Keratinocyte (primary cell): ENCODE results near the gene TP53BP2. TPM values are rescaled to one million over a fixed set of nuclear protein-coding genes. Genes with fewer than 3 reads are reported as not detected.

Experiments used
- DNase-seq: peaks from one replicate; pipeline ENCODE4 v3.0.0-alpha.2; 2011; ENCODE audit warnings: low read depth, missing footprints, low spot score
- FAIRE-seq: peaks from 2 replicates; lab custom pipeline; 2011; peaks lifted over from hg19 to GRCh38; lab: Jason Lieb, UNC
- H2AFZ ChIP-seq: 2 replicates; pipeline ENCODE4 v1.6.0; 2012; ENCODE audit warnings: low read length, control low read depth, inconsistent platforms; ENCODE audit not compliant: control insufficient read depth
- H3K27ac ChIP-seq: 2 replicates; pipeline ENCODE4 v1.5.1; 2011; ENCODE audit warnings: low read length; ENCODE audit not compliant: control insufficient read depth, insufficient read depth
- H3K27me3 ChIP-seq: 3 replicates; pipeline ENCODE4 v1.6.0; 2011; ENCODE audit warnings: low read length; ENCODE audit not compliant: control insufficient read depth, insufficient read depth; ENCODE audit errors: extremely low read depth
- H3K36me3 ChIP-seq, 2 experiments: 2 replicates in 1 of 2; 3 replicates in 1 of 2; pipeline ENCODE4 v1.5.1; 2011; ENCODE audit warnings: low read length in 2 of 2, mild to moderate bottlenecking in 1 of 2; ENCODE audit not compliant: control insufficient read depth in 2 of 2, insufficient read depth in 2 of 2; ENCODE audit errors: extremely low read depth in 1 of 2
- H3K4me1 ChIP-seq: 3 replicates; pipeline ENCODE4 v1.5.1; 2011; ENCODE audit warnings: low read length; ENCODE audit not compliant: control insufficient read depth, insufficient read depth; ENCODE audit errors: extremely low read depth
- H3K4me2 ChIP-seq: 3 replicates; pipeline ENCODE4 v1.6.0; 2011; ENCODE audit warnings: low read depth, low read length; ENCODE audit not compliant: control insufficient read depth, insufficient read depth; ENCODE audit errors: extremely low read depth
- H3K4me3 ChIP-seq, 3 experiments: fragments of 200-600 bp in 1 of 3; sonication (generic) in 1 of 3; 2 replicates in 2 of 3; 3 replicates in 1 of 3; pipeline ENCODE4 v1.5.1; 2011 to 2016; ENCODE audit warnings: low read length in 3 of 3, mild to moderate bottlenecking in 3 of 3, control low read depth in 2 of 3, inconsistent platforms in 1 of 3, low read depth in 1 of 3, mixed read lengths in 1 of 3, mixed run types in 1 of 3, moderate library complexity in 1 of 3; ENCODE audit not compliant: control insufficient read depth in 2 of 3, insufficient read depth in 2 of 3; ENCODE audit errors: extremely low read depth in 1 of 3
- H3K79me2 ChIP-seq: 2 replicates; pipeline ENCODE4 v1.6.0; 2012; ENCODE audit warnings: low read length; ENCODE audit not compliant: control insufficient read depth, insufficient read depth
- H3K9ac ChIP-seq: 3 replicates; pipeline ENCODE4 v1.6.0; 2011; ENCODE audit warnings: low read length; ENCODE audit not compliant: control insufficient read depth, insufficient read depth; ENCODE audit errors: extremely low read depth
- H3K9me1 ChIP-seq: 3 replicates; pipeline ENCODE4 v1.6.0; 2011; ENCODE audit warnings: low read length; ENCODE audit not compliant: control insufficient read depth, insufficient read depth; ENCODE audit errors: extremely low read depth
- H3K9me3 ChIP-seq: 2 replicates; pipeline ENCODE4 v1.5.1; 2012; ENCODE audit warnings: low read depth, low read length; ENCODE audit not compliant: control insufficient read depth
- H4K20me1 ChIP-seq: 3 replicates; pipeline ENCODE4 v1.6.0; 2011; ENCODE audit warnings: low read length; ENCODE audit not compliant: control insufficient read depth, insufficient read depth; ENCODE audit errors: extremely low read depth
- EZH2 ChIP-seq: IDR thresholded peaks from one replicate; pipeline ENCODE4 v1.6.1; 2012; ENCODE audit warnings: inconsistent platforms, mild to moderate bottlenecking, low read length, moderate library complexity
- dilution Hi-C: fragments of 300-500 bp; cut with MboI; formaldehyde crosslinking; loops from one replicate; pipeline ENCODE4 v1.7.0; 2020; ENCODE audit warnings: low sequenced_read_pairs; ENCODE audit not compliant: extremely low pct_ligation_motif_present
- polyA plus RNA-seq, 5 experiments: library from polyadenylated mRNA; depleted of rRNA in 3 of 5; stranded (reverse) in 3 of 5; stranded (forward) in 1 of 5; unstranded in 1 of 5; fragments of >200 nt; gene quantifications; 1 replicate in 1 of 5; 2 replicates in 3 of 5; 3 replicates in 1 of 5; pipeline versions ENCODE4 v1.2.1 to v1.2.3, GENCODE V29; 2011 to 2012; ENCODE audit warnings: missing spikeins in 2 of 5, low read depth in 1 of 5, low replicate concordance in 1 of 5
- TF ChIP-seq, protein P1 (sequence below), 3 experiments: IDR thresholded peaks in 1 of 3; conservative IDR thresholded peaks in 1 of 3; optimal IDR thresholded peaks in 1 of 3; 2 replicates in 2 of 3; 3 replicates in 1 of 3; pipeline versions ENCODE3 to v1.5.1; 2011; ENCODE audit warnings: low read length in 3 of 3, mild to moderate bottlenecking in 3 of 3, moderate library complexity in 2 of 3, control low read depth in 1 of 3, inconsistent platforms in 1 of 3; ENCODE audit not compliant: insufficient read depth in 2 of 3; ENCODE audit errors: extremely low read depth in 1 of 3

The TP53BP2 gene
- polyA plus RNA-seq, 1 donor (not counting 4 experiments of a cell fraction or from before 2014, with no cell fraction given) = 22.5 TPM

DNA sequence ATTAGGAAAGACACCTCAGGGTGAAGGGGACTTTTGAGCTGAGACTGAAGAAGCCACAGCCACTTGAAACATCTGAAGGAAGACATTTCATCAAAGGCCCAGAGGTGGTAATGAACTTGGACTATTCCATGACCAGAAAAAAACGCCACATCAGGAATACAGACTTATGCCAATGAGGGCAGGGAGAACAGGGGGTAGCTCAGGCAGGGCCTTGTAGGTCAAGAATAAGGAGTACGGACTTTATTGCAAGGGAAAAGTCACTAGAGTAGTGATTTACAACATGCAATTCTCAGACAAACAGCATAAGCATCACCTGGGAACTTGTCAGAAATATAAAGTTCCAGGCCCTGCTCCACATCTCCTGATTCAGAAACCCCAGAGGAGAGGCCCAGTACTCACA, 11.8 kb downstream of the TP53BP2 start:
- H2AFZ ChIP-seq = no peak overlapping the region
- peaks cover 3% of the 10 kb centered on the region for H3K9me1 ChIP-seq
- peaks cover 0 to 2% of the 10 kb centered on the region in 2 experiments for H3K36me3 ChIP-seq
- H3K4me3 ChIP-seq = no peak overlapping the region
- peaks cover 30% of the 10 kb centered on the region for H3K4me1 ChIP-seq
- no peak for FAIRE-seq
- H4K20me1 ChIP-seq = peaks cover 4% of the 10 kb centered on the region
- H3K27me3 ChIP-seq = no peaks in the 10 kb centered on the region
- no peak overlapping the region for H3K4me2 ChIP-seq
- no peak for TF ChIP-seq EZH2
- TF ChIP-seq, protein P1, sequence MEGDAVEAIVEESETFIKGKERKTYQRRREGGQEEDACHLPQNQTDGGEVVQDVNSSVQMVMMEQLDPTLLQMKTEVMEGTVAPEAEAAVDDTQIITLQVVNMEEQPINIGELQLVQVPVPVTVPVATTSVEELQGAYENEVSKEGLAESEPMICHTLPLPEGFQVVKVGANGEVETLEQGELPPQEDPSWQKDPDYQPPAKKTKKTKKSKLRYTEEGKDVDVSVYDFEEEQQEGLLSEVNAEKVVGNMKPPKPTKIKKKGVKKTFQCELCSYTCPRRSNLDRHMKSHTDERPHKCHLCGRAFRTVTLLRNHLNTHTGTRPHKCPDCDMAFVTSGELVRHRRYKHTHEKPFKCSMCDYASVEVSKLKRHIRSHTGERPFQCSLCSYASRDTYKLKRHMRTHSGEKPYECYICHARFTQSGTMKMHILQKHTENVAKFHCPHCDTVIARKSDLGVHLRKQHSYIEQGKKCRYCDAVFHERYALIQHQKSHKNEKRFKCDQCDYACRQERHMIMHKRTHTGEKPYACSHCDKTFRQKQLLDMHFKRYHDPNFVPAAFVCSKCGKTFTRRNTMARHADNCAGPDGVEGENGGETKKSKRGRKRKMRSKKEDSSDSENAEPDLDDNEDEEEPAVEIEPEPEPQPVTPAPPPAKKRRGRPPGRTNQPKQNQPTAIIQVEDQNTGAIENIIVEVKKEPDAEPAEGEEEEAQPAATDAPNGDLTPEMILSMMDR (optimal IDR thresholded peaks at IDR 0.05 in 1 of 3, IDR thresholded peaks at IDR 0.05 in 1 of 3, conservative IDR thresholded peaks at IDR 0.05 in 1 of 3; ENCODE audit: extremely low read depth in 1 of 3, insufficient read depth in 2 of 3, low read length in 3 of 3) = no peak
- H3K9ac ChIP-seq = no peak overlapping the region
- dilution Hi-C loops = no loop called here
- DNase-seq = no peak
- H3K9me3 ChIP-seq = no peaks in the 10 kb centered on the region
- no peak overlapping the region for H3K27ac ChIP-seq
- H3K79me2 ChIP-seq = peaks cover 82% of the 10 kb centered on the region

DNA sequence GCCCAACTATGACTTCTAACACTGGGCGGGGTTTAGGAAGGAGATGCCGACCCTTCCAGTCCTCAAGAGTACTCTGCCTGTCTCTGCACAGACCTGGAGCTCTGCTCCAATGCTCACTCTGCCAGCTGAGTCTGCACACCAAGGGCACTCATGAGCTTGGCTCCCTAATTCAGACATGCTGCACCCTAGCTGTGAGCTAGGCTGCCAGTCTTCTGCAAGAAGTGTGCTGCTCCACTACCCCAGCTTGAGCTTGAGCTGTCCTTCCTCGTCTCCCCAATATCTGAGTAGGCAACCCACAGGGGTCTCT, 13.2 kb downstream of the TP53BP2 start:
- no peak for DNase-seq
- H3K9ac ChIP-seq = no peak overlapping the region
- FAIRE-seq = no peak
- H3K27me3 ChIP-seq = no peaks in the 10 kb centered on the region
- H3K36me3 ChIP-seq = peaks cover 0 to 2% of the 10 kb centered on the region in 2 experiments
- H3K9me1 ChIP-seq = peaks cover 3% of the 10 kb centered on the region
- no peak for TF ChIP-seq EZH2
- TF ChIP-seq, protein P1 (optimal IDR thresholded peaks at IDR 0.05 in 1 of 3, IDR thresholded peaks at IDR 0.05 in 1 of 3, conservative IDR thresholded peaks at IDR 0.05 in 1 of 3; ENCODE audit: extremely low read depth in 1 of 3, insufficient read depth in 2 of 3, low read length in 3 of 3) = peak in 1 of 3 experiments; percentile 18
- peaks cover 4% of the 10 kb centered on the region for H4K20me1 ChIP-seq
- H3K4me3 ChIP-seq = no peak overlapping the region
- peaks cover 78% of the 10 kb centered on the region for H3K79me2 ChIP-seq
- peak overlapping the region; percentile 35 for H3K27ac ChIP-seq
- H2AFZ ChIP-seq = no peak overlapping the region
- dilution Hi-C loops = no loop called here
- H3K9me3 ChIP-seq = no peaks in the 10 kb centered on the region
- H3K4me1 ChIP-seq = peaks cover 30% of the 10 kb centered on the region
- H3K4me2 ChIP-seq = peak overlapping the region; percentile 42
